SK-N-SH (cell line): ENCODE results near the gene MIDN. TPM values are rescaled to one million over a fixed set of nuclear protein-coding genes. Genes with fewer than 3 reads are reported as not detected.
"Not testable (repeated sequence)": the region's sequence is repeated elsewhere in the genome, so short reads cannot be mapped to it uniquely, and the experiment has no call there.

Experiments
- CTCF ChIA-PET: fragments of 300-600, 350-600 bp; formaldehyde crosslinking; extraction: SDS; loops from one replicate; lab custom pipeline; 2021; lab: Yijun Ruan, JAX
- POLR2A ChIA-PET: fragments of 350-600 bp; sonication (Branson Sonifier 250); formaldehyde crosslinking; extraction: SDS; loops from one replicate; lab custom pipeline; 2020; ENCODE audit warnings: antibody characterized with exemption, inconsistent platforms; lab: Yijun Ruan, JAX
- DNase-seq: peaks from one replicate; pipeline ENCODE4 v3.0.0; 2012
- H2AFZ ChIP-seq: fragments of 200-600 bp; sonication (generic); 2 replicates; pipeline ENCODE4 v1.8.1; 2016; ENCODE audit warnings: antibody characterized with exemption, mild to moderate bottlenecking, low read depth
- H3F3A ChIP-seq: fragments of 200-600 bp; sonication (generic); replicated peaks from 2 replicates; pipeline ENCODE3; 2016; ENCODE audit warnings: antibody characterized with exemption, mild to moderate bottlenecking; ENCODE audit not compliant: insufficient read depth
- H3K27ac ChIP-seq, 2 experiments: fragments of 200-500 bp in 1 of 2; fragments of 200-600 bp in 1 of 2; sonication (Bioruptor generic) in 1 of 2; sonication (generic), shearing (Covaris generic) in 1 of 2; 2 replicates each; pipeline versions ENCODE4 v1.5.1 to v1.6.1; 2014 to 2016; ENCODE audit warnings: low read depth in 2 of 2, inconsistent platforms in 1 of 2, low read length in 1 of 2, mild to moderate bottlenecking in 1 of 2, mixed read lengths in 1 of 2
- H3K27me3 ChIP-seq: fragments of 200-600 bp; sonication (generic), shearing (Covaris generic); 2 replicates; pipeline ENCODE4 v1.6.1; 2016; ENCODE audit warnings: mixed run types; ENCODE audit not compliant: insufficient read depth
- H3K36me3 ChIP-seq, 2 experiments: fragments of 200-500 bp in 1 of 2; fragments of 200-600 bp in 1 of 2; sonication (Bioruptor generic) in 1 of 2; sonication (generic) in 1 of 2; replicated peaks in 1 of 2; 2 replicates each; pipeline versions ENCODE3 to v1.5.1; 2014 to 2016; ENCODE audit warnings: low read length in 1 of 2, mild to moderate bottlenecking in 1 of 2; ENCODE audit not compliant: insufficient read depth in 2 of 2, control insufficient read depth in 1 of 2
- H3K4me1 ChIP-seq, 2 experiments: fragments of 200-500 bp in 1 of 2; fragments of 200-600 bp in 1 of 2; sonication (Bioruptor generic) in 1 of 2; sonication (generic), shearing (Covaris generic) in 1 of 2; 2 replicates each; pipeline versions ENCODE4 v1.5.1 to v1.6.1; 2014 to 2016; ENCODE audit warnings: low read depth in 1 of 2, low read length in 1 of 2, mixed run types in 1 of 2; ENCODE audit not compliant: insufficient read depth in 2 of 2, control insufficient read depth in 1 of 2
- H3K4me2 ChIP-seq: fragments of 200-600 bp; sonication (generic), shearing (Covaris generic); 2 replicates; pipeline ENCODE4 v1.6.1; 2017; ENCODE audit warnings: mixed run types
- H3K4me3 ChIP-seq, 2 experiments: fragments of 200-500 bp in 1 of 2; fragments of 200-600 bp in 1 of 2; sonication (Bioruptor generic) in 1 of 2; sonication (generic), shearing (Covaris generic) in 1 of 2; 2 replicates each; pipeline versions ENCODE4 v1.5.1 to v1.8.1; 2014 to 2016; ENCODE audit warnings: low read depth in 2 of 2, inconsistent platforms in 1 of 2, low read length in 1 of 2, mild to moderate bottlenecking in 1 of 2, mixed read lengths in 1 of 2, moderate library complexity in 1 of 2
- H3K79me2 ChIP-seq: fragments of 200-600 bp; sonication (generic); 2 replicates; pipeline ENCODE4 v1.8.1; 2017; ENCODE audit warnings: mild to moderate bottlenecking; ENCODE audit not compliant: insufficient read depth
- H3K9ac ChIP-seq: fragments of 200-600 bp; sonication (generic); 2 replicates; pipeline ENCODE4 v1.6.1; 2017; ENCODE audit warnings: mixed run types
- H3K9me2 ChIP-seq: fragments of 200-600 bp; sonication (generic); 2 replicates; pipeline ENCODE4 v1.6.1; 2017; ENCODE audit warnings: mixed run types
- H3K9me3 ChIP-seq: fragments of 200-600 bp; sonication (generic); 2 replicates; pipeline ENCODE4 v1.6.1; 2017; ENCODE audit warnings: mixed run types, mild to moderate bottlenecking, moderate library complexity
- H4K20me1 ChIP-seq: fragments of 200-600 bp; sonication (generic); 2 replicates; pipeline ENCODE4 v1.6.1; 2017; ENCODE audit warnings: mild to moderate bottlenecking, mixed run types; ENCODE audit not compliant: insufficient read depth
- FOSL2 ChIP-seq: IDR thresholded peaks from 2 replicates; pipeline ENCODE4 v1.4.0; 2012; ENCODE audit warnings: low read depth, mild to moderate bottlenecking, moderate library complexity, borderline replicate concordance
- FOXM1 ChIP-seq: IDR thresholded peaks from 2 replicates; pipeline ENCODE4 v1.4.0; 2012; ENCODE audit warnings: low read depth, mild to moderate bottlenecking
- GABPA ChIP-seq: IDR thresholded peaks from 2 replicates; pipeline ENCODE4 v1.4.0; 2012; ENCODE audit warnings: low read depth, mild to moderate bottlenecking
- GATA2 ChIP-seq: sonication (generic); formaldehyde crosslinking; IDR thresholded peaks from 2 replicates; pipeline ENCODE4 v1.5.0; 2020; ENCODE audit warnings: mild to moderate bottlenecking, missing genetic modification reagents
- IRF3 ChIP-seq: fragments of 150-350 bp; IDR thresholded peaks from 2 replicates; pipeline ENCODE4 v1.6.1; 2016; ENCODE audit warnings: mild to moderate bottlenecking, low read depth, low read length
- MEF2A ChIP-seq: IDR thresholded peaks from 2 replicates; pipeline ENCODE4 v1.4.0; 2012; ENCODE audit warnings: low read depth, borderline replicate concordance
- PBX3 ChIP-seq: IDR thresholded peaks from 2 replicates; pipeline ENCODE4; 2012
- RCOR1 ChIP-seq: fragments of 150-350 bp; IDR thresholded peaks from 2 replicates; pipeline ENCODE4 v1.6.1; 2017; ENCODE audit warnings: antibody characterized with exemption, low read length
- REST ChIP-seq: IDR thresholded peaks from 2 replicates; pipeline ENCODE4 v1.6.1; 2012; ENCODE audit warnings: mild to moderate bottlenecking, low read depth, low read length, moderate library complexity
- RFX5 ChIP-seq: IDR thresholded peaks from 2 replicates; pipeline ENCODE4 v1.6.1; 2012; ENCODE audit warnings: mild to moderate bottlenecking, improper control_type of control experiment, low read length
- RXRA ChIP-seq: IDR thresholded peaks from 2 replicates; pipeline ENCODE4 v1.4.0; 2012; ENCODE audit warnings: low read depth, mild to moderate bottlenecking, borderline replicate concordance
- SIN3A ChIP-seq: IDR thresholded peaks from 2 replicates; pipeline ENCODE4 v1.6.1; 2012; ENCODE audit warnings: low read depth, mild to moderate bottlenecking, low read length, moderate library complexity, borderline replicate concordance
- TAF1 ChIP-seq: IDR thresholded peaks from 2 replicates; pipeline ENCODE4 v1.6.1; 2012; ENCODE audit warnings: low read depth, mild to moderate bottlenecking, low read length, moderate library complexity, borderline replicate concordance
- TCF12 ChIP-seq: IDR thresholded peaks from 2 replicates; pipeline ENCODE4 v1.4.0; 2012
- TEAD4 ChIP-seq: IDR thresholded peaks from 2 replicates; pipeline ENCODE4 v1.4.0; 2012; ENCODE audit warnings: mild to moderate bottlenecking, borderline replicate concordance; ENCODE audit not compliant: insufficient read depth
- USF1 ChIP-seq: IDR thresholded peaks from 2 replicates; pipeline ENCODE4 v1.4.0; 2012; ENCODE audit warnings: low read depth, borderline replicate concordance
- YY1 ChIP-seq: IDR thresholded peaks from 2 replicates; pipeline ENCODE4 v1.4.0; 2012; ENCODE audit warnings: low read depth, mild to moderate bottlenecking
- ZBTB33 ChIP-seq: IDR thresholded peaks from 2 replicates; pipeline ENCODE4 v1.4.0; 2012; ENCODE audit warnings: low read depth, borderline replicate concordance
- WGBS: methylation state at CpG from one replicate; pipeline ENCODE4 v1.1.6; 2017; ENCODE audit warnings: low lambda C conversion rate; 5-methylcytosine and 5-hydroxymethylcytosine counted together
- polyA plus RNA-seq, 3 experiments: library from polyadenylated mRNA; depleted of rRNA; stranded (reverse); fragments of >200 nt; gene quantifications; 2 replicates each; pipeline ENCODE4 v1.2.3, GENCODE V29; 2012

The MIDN gene
- polyA plus RNA-seq, 1 of the 3 experiments (the other 2 are of a cell fraction), result 13.9 TPM

- ChIA-PET CTCF (interaction anchor here (0.9 to 3.9 kb wide), 3 partner anchors 11 to 56 kb away, joined by 4 to 27 read pairs (median 4); no protein-coding TSS in a partner anchor), POLR2A (no interaction called here)
- Histone ChIP-seq H3F3A (no peaks in the 10 kb centered on the region), H3K36me3 (no peaks in the 10 kb centered on the region), H3K4me1 (no peaks in the 10 kb centered on the region), H3K4me2 (no peak overlapping the region), H3K27ac (no peak overlapping the region), H3K9ac (no peak overlapping the region), H3K79me2 (no peaks in the 10 kb centered on the region), H3K27me3 (no peaks in the 10 kb centered on the region), H4K20me1 (no peaks in the 10 kb centered on the region), H3K9me2 (no peaks in the 10 kb centered on the region), H3K9me3 (no peaks in the 10 kb centered on the region), H2AFZ (no peak overlapping the region), H3K4me3 (no peak overlapping the region)
- WGBS, result 89% methylated on average over 21 of the region's 28 CpGs
- DNase-seq, result no peak
- no peak for TF ChIP-seq RXRA
- no peak for TF ChIP-seq PBX3
- no peak for TF ChIP-seq TCF12
- no peak for TF ChIP-seq FOXM1
- no peak for TF ChIP-seq TAF1
- no peak for TF ChIP-seq USF1
- TF ChIP-seq YY1, result no peak
- no peak for TF ChIP-seq TEAD4
- TF ChIP-seq FOSL2, result no peak
- TF ChIP-seq REST, result no peak
- TF ChIP-seq RCOR1, result no peak
- TF ChIP-seq GABPA, result no peak
- TF ChIP-seq IRF3, result no peak
- TF ChIP-seq MEF2A, result no peak
- TF ChIP-seq ZBTB33, result no peak
- TF ChIP-seq RFX5, result no peak
- TF ChIP-seq SIN3A, result no peak
- no peak for TF ChIP-seq GATA2
Observed at GRCh38 chr19:1304197-1304924, 56.0 kb downstream of the MIDN start.

GRCh38 chr19:1305354-1305753, 57.0 kb downstream of the MIDN start:
- 90% methylated on average over 9 of the region's 9 CpGs for WGBS
- DNase-seq, H3K9ac ChIP-seq, H3K4me1 ChIP-seq, H3F3A ChIP-seq, H3K9me2 ChIP-seq, H3K4me2 ChIP-seq, H2AFZ ChIP-seq, H3K9me3 ChIP-seq, POLR2A ChIA-PET, CTCF ChIA-PET, H4K20me1 ChIP-seq, H3K27me3 ChIP-seq, H3K36me3 ChIP-seq, H3K79me2 ChIP-seq, H3K27ac ChIP-seq, H3K4me3 ChIP-seq: not testable (repeated sequence)
